Uterus (tissue), 4 donors: ENCODE data around the gene SERPINA12. TPM values are rescaled to one million over a fixed set of nuclear protein-coding genes. Genes with fewer than 3 reads are reported as not detected.

ENCODE experiments used
- DNase-seq, 2 donors: peaks; one replicate each; pipeline ENCODE4 v3.0.0-alpha.2; 2019 to 2020
- H3K27ac ChIP-seq, 2 donors: fragments of 200-600 bp; sonication (generic); 1 replicate in 1 of 2; 2 replicates in 1 of 2; pipeline ENCODE4 v1.5.1; 2016 to 2018
- H3K27me3 ChIP-seq, 2 donors: fragments of 200-600 bp; sonication (generic); one replicate each; pipeline ENCODE4 v1.5.1; 2018 to 2019; ENCODE audit warnings: control low read depth in 1 of 2
- H3K36me3 ChIP-seq, 2 donors: fragments of 200-600 bp; sonication (generic); one replicate each; pipeline ENCODE4 v1.5.1; 2019; ENCODE audit warnings: control low read depth in 1 of 2
- H3K4me1 ChIP-seq, 2 donors: fragments of 200-600 bp; sonication (generic); one replicate each; pipeline ENCODE4 v1.5.1; 2018 to 2019; ENCODE audit warnings: control low read depth in 1 of 2
- H3K4me3 ChIP-seq, 2 donors: fragments of 200-600 bp; sonication (generic); 1 replicate in 1 of 2; 2 replicates in 1 of 2; pipeline ENCODE4 v1.5.1; 2018 to 2019; ENCODE audit warnings: mild to moderate bottlenecking in 1 of 2
- H3K9me3 ChIP-seq, 2 donors: fragments of 200-600 bp; sonication (generic); one replicate each; pipeline ENCODE4 v1.5.1; 2019; ENCODE audit warnings: control low read depth in 1 of 2
- POLR2A ChIP-seq, 2 donors: fragments of 450-650 bp; IDR thresholded peaks; one replicate each; pipeline ENCODE4 v1.6.1; 2016; ENCODE audit warnings: antibody characterized with exemption in 2 of 2, mild to moderate bottlenecking in 1 of 2, moderate library complexity in 1 of 2
- intact Hi-C: fragments of 100-400 bp; cut with DNase I; formaldehyde crosslinking; loops from one replicate; pipeline ENCODE4 v1.15.1; 2023; ENCODE audit warnings: low total_unique reads
- total RNA-seq, 4 donors: library from RNA; depleted of rRNA in 3 of 4; stranded (reverse); fragments of >200 nt in 3 of 4; gene quantifications; one replicate each; pipeline versions ENCODE4 v1.1.0 to v1.2.4, GENCODE V29; 2014 to 2023
- TF ChIP-seq, protein P1 (sequence below), 4 experiments: fragments of 200-600 bp in 2 of 4; fragments of 450-650 bp in 2 of 4; sonication (generic) in 2 of 4; IDR thresholded peaks; one replicate each; pipeline ENCODE4 v1.5.1; 2016 to 2019; ENCODE audit warnings: antibody characterized with exemption in 4 of 4, mild to moderate bottlenecking in 2 of 4, moderate library complexity in 1 of 4
- donor health status: DM: yes; HTN: yes; CAD: no.

SERPINA12 gene
- total RNA-seq, 4 donors from 2014 or later: not detected

DNA sequence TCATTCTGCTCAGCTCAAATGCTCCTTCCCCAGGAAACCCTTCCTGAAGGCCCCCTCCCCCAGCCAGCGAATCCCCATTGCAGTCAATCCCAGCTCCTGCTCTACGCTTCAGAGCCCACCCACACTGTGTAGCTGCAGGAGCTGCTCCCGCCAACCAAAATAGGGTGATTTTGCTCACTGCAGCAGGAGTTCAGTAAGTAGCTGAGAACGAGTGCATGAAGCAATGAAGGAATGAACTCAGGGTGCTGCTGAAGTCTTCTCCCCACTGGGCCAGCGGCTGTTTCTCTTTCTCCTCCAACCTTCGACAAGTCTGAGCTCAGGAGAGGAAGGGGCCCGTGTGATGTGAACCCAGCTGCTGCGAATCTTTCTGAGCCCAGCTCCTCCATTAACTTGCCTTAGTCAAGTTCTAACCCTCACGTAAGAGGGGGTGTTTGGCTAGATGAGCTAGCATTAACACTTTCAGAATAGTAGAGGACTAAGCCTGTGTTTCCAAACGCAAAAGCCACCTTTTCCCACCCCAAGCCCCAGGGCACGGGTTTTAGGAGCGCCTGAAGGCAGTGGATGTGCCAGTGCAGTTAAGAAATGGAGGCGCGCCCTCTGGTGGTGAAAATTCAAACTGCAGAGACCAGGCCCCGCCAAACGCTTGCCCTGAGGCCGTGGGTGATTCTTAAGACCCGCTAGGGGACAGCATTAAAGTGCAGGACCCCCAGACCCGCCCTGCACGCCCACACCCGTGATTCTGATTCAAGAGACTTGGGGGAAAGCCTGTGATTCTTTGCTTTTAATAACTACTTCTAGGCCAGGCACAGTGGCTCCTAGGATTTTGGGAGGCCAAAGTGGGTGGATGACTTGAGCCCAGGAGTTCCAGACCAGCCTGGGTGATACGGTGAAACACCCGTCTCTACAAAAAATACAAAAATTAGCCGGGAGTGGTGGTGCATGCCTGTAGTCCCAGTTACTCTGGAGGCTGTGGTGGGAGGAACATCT lies 40.0 kb upstream of the SERPINA12 start:
- Histone ChIP-seq H3K4me1 (no peaks in the 10 kb centered on the region), H3K9me3 (no peaks in the 10 kb centered on the region), H3K27me3 (no peaks in the 10 kb centered on the region), H3K4me3 (no peak overlapping the region), H3K36me3 (no peaks in the 10 kb centered on the region), H3K27ac (no peak overlapping the region)
- TF ChIP-seq POLR2A (IDR thresholded peaks at IDR 0.05): no peak
- TF ChIP-seq, protein P1, sequence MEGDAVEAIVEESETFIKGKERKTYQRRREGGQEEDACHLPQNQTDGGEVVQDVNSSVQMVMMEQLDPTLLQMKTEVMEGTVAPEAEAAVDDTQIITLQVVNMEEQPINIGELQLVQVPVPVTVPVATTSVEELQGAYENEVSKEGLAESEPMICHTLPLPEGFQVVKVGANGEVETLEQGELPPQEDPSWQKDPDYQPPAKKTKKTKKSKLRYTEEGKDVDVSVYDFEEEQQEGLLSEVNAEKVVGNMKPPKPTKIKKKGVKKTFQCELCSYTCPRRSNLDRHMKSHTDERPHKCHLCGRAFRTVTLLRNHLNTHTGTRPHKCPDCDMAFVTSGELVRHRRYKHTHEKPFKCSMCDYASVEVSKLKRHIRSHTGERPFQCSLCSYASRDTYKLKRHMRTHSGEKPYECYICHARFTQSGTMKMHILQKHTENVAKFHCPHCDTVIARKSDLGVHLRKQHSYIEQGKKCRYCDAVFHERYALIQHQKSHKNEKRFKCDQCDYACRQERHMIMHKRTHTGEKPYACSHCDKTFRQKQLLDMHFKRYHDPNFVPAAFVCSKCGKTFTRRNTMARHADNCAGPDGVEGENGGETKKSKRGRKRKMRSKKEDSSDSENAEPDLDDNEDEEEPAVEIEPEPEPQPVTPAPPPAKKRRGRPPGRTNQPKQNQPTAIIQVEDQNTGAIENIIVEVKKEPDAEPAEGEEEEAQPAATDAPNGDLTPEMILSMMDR (IDR thresholded peaks at IDR 0.05): peak; percentile 33 to 64 (median 51)
- intact Hi-C loops: no loop called here
- peak in 1 of 2 donors; percentile 45 for DNase-seq

DNA sequence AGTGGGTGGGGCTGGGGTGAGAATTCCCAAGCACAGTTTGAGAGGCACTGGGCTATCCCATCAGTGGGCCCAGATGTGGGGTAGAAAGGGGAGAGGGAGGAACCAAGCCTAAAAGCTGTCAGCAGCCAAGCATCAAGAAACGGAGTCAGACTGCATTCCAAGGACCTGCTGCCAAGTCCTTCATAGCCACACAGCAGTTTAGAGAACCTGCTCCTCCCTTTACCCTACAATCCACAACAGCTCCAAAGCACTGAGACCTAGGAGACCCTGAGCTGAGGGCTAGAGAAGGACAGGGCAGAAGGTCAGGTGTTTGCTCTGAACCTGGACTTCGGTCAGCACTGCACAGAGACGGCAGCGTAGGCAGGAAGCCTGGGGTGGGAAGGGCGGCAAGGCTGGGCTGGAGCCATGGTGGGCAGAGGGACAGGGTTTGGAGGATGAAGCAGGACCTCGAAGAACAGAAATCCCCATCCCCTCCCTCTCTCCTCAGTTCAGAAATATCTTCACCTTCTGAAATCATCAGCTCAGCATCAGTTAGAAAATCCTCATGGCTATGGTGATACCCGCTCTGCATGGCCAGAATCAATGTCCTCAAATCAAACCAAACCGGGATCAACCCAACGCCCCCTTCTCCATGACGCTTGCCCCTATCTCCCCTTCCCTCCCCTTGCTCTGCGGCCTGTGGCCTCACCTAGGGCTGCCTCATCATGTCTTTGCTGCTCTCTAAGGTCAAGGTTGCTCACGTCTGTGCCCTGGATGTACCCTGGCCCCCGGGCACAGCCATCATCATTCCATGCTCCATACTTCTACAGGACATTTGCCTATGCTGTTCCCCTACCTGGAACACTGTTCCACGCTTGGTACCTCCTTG lies 39.1 kb upstream of the SERPINA12 start:
- no peak for TF ChIP-seq POLR2A (IDR thresholded peaks at IDR 0.05)
- TF ChIP-seq, protein P1 (IDR thresholded peaks at IDR 0.05): no peak
- H3K27ac ChIP-seq: no peak overlapping the region
- H3K36me3 ChIP-seq: no peaks in the 10 kb centered on the region
- intact Hi-C loops: no loop called here
- no peak overlapping the region for H3K4me3 ChIP-seq
- H3K27me3 ChIP-seq: no peaks in the 10 kb centered on the region
- no peaks in the 10 kb centered on the region for H3K4me1 ChIP-seq
- H3K9me3 ChIP-seq: no peaks in the 10 kb centered on the region
- DNase-seq: no peak

GRCh38 chr14:94547726-94548125 lies 38.5 kb upstream of the SERPINA12 start:
- no peaks in the 10 kb centered on the region for H3K27me3 ChIP-seq
- H3K27ac ChIP-seq: no peak overlapping the region
- H3K36me3 ChIP-seq: no peaks in the 10 kb centered on the region
- H3K9me3 ChIP-seq: no peaks in the 10 kb centered on the region
- intact Hi-C loops: no loop called here
- DNase-seq: no peak
- TF ChIP-seq POLR2A (IDR thresholded peaks at IDR 0.05): no peak
- TF ChIP-seq, protein P1 (IDR thresholded peaks at IDR 0.05): no peak
- no peaks in the 10 kb centered on the region for H3K4me1 ChIP-seq
- H3K4me3 ChIP-seq: no peak overlapping the region

DNA sequence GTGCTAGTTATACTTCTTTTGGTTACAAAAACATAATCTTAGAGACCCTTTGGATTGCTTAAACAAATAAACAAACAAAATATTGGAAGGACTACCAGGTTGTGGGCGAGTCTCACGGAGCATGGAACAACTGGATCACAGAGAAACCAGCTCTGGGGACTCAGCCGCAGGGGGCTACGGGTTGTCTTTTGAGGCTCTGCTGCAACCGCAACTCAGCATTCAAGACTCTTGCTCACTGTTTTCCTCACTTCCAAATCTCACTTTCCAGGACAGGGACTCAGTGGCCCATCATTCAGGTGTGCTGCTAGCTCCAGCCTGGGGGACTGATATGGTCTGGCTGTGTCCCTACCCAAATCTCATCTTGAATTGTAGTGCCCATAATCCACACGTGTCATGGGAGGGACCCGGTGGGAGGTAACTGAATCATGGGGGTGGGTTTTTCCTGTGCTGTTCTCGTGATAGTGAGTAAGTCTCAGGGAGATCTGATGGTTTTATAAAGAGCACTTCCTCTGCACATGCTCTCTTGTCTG lies 37.9 kb upstream of the SERPINA12 start:
- Histone ChIP-seq H3K36me3 (no peaks in the 10 kb centered on the region), H3K27ac (no peak overlapping the region), H3K9me3 (no peaks in the 10 kb centered on the region), H3K4me3 (no peak overlapping the region), H3K4me1 (no peaks in the 10 kb centered on the region), H3K27me3 (no peaks in the 10 kb centered on the region)
- DNase-seq: no peak
- intact Hi-C loops: no loop called here
- no peak for TF ChIP-seq POLR2A (IDR thresholded peaks at IDR 0.05)
- TF ChIP-seq, protein P1 (IDR thresholded peaks at IDR 0.05): no peak
